Measurements from ENCODE around the gene TFDP1.

TFDP1 gene

GRCh38 chr13:113584205-113584869, at the start of gene TFDP1:
Gene TFDP1 (plus strand): TSS chr13:113584753. CDS start chr13:113585838, 1,085 bp downstream.
- DNase-seq (ENCODE audit: low read depth) = peak; percentile 10

GRCh38 chr13:113535381-113535781, 49.2 kb upstream of the TFDP1 start:
- DNase-seq (ENCODE audit: low read depth) = no peak

GRCh38 chr13:113536461-113537110, 48.0 kb upstream of the TFDP1 start:
- DNase-seq (ENCODE audit: low read depth) = no peak

- DNase-seq (ENCODE audit: low read depth) = no peak
These were observed 47.3 kb upstream of the TFDP1 start for GRCh38 chr13:113537205-113537604.

GRCh38 chr13:113537909-113538688, 46.5 kb upstream of the TFDP1 start:
- DNase-seq (ENCODE audit: low read depth) = no peak

- DNase-seq (ENCODE audit: low read depth) = no peak
These were observed 45.9 kb upstream of the TFDP1 start for GRCh38 chr13:113538689-113539058.

- no peak for DNase-seq (ENCODE audit: low read depth)
These were observed 45.4 kb upstream of the TFDP1 start for GRCh38 chr13:113539176-113539575.

GRCh38 chr13:113539822-113540221, 44.7 kb upstream of the TFDP1 start:
- no peak for DNase-seq (ENCODE audit: low read depth)

- DNase-seq (ENCODE audit: low read depth) = no peak
These were observed 44.0 kb upstream of the TFDP1 start for GRCh38 chr13:113540523-113540922.

- DNase-seq (ENCODE audit: low read depth) = no peak
These were observed 41.7 kb upstream of the TFDP1 start for GRCh38 chr13:113542751-113543424.

GRCh38 chr13:113544071-113544891, 40.3 kb upstream of the TFDP1 start:
- no peak for DNase-seq (ENCODE audit: low read depth)

GRCh38 chr13:113544896-113545295, 39.7 kb upstream of the TFDP1 start:
- DNase-seq (ENCODE audit: low read depth) = no peak

GRCh38 chr13:113545455-113545930, 39.1 kb upstream of the TFDP1 start:
- DNase-seq (ENCODE audit: low read depth) = no peak

GRCh38 chr13:113545931-113546516, 38.5 kb upstream of the TFDP1 start:
- DNase-seq (ENCODE audit: low read depth) = no peak

GRCh38 chr13:113546571-113547237, 37.8 kb upstream of the TFDP1 start:
- no peak for DNase-seq (ENCODE audit: low read depth)

- no peak for DNase-seq (ENCODE audit: low read depth)
These were observed 37.1 kb upstream of the TFDP1 start for GRCh38 chr13:113547238-113547971.

GRCh38 chr13:113548171-113548641, 36.3 kb upstream of the TFDP1 start:
- DNase-seq (ENCODE audit: low read depth) = no peak

- no peak for DNase-seq (ENCODE audit: low read depth)
These were observed 35.6 kb upstream of the TFDP1 start for GRCh38 chr13:113548778-113549621.

GRCh38 chr13:113550453-113550852, 34.1 kb upstream of the TFDP1 start:
- no peak for DNase-seq (ENCODE audit: low read depth)

Measured in non-pigmented ciliary epithelial cell (primary cell).